GM10266 (cell line): ENCODE results near the gene TOR4A.
A peak's percentile ranks its signal among the peaks of the same experiment; 100 is the strongest.

Experiments
- DNase-seq: peaks from one replicate; pipeline ENCODE4 v3.0.0; 2012; ENCODE audit errors: extremely low spot score
- CTCF ChIP-seq: IDR thresholded peaks from 2 replicates; pipeline ENCODE4 v1.5.1; 2012; ENCODE audit warnings: mild to moderate bottlenecking, low read depth; ENCODE audit not compliant: control insufficient read depth, insufficient read depth; ENCODE audit errors: missing control alignments

Gene TOR4A

GRCh38 chr9:137319011-137319738, 41.6 kb downstream of the TOR4A start:
- no peak for TF ChIP-seq CTCF
- peak; percentile 23 for DNase-seq

- DNase-seq = peak; percentile 24
- TF ChIP-seq CTCF = no peak
These were observed 42.4 kb downstream of the TOR4A start for GRCh38 chr9:137319739-137320551.

DNA sequence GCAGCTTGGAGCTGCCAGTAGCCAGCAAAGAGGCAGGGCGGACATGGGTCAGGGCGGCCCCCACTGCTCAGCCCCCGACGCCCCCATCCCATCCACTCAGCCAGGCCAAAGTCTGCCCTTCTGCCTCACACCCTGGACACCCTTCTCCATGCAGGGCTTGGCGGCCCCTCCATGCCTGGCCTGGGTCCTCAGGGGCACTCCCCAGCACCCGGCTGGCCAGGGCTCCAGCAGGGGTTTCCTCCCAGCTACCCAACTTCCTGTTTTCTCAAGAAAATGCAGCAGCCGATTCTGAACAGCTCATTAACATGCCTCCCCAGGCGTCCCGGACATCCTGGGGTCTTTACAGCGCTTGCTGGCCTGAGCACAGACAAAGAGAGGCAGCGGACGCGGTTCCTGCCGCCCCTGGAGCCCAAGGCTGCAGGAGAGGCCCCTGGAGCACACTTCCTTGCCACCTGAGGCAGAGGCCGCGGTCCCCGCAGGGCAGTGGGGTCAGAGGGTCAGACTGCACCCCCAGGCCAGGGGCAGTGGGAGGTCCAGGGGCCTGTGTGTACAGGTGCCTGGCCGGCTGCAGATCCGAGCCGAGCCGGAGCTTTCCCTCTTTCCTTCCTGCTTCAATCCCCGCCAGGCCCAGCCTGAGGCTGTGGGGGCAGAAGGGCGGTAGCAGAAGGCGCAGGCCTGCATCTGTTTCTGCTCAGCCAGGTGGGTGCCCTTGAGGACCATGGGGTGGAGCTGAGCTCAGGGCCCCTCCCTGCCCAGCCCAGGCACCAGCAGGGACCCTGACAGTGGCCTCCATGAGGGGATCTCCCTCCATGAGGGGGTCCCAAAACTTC, 43.2 kb downstream of the TOR4A start:
- TF ChIP-seq CTCF = no peak
- DNase-seq = peak; percentile 75

DNA sequence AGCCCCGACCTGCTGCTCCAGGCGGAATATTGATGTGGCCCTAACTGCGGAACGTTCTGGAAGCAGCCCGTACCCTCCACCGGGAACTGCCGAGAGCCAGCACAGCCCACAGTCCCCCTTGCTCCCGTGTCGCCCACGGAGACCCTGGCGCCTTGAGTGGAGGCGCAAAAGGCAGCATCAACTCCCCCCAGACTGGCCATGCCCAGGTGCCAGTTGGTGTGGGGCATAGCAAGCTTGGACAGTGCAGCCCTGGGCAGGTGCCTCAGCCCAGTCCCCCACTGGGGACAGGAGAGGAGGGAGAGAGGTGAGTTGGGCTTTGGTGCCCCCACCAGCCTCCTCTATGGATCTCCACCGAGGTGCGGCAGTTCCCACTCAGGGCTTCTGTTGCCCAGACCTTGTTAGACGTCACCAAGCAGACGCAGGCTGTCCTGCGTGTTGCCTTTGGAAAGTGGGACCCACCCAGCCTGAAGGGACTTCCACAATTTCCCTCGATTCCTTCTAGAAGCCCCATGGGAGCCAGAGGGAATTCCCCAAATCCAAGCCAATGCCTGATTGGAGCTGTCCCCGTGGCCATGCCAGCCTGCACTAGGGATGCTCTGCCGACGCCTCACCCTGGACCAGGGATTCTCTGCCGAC, 44.3 kb downstream of the TOR4A start:
- DNase-seq = no peak
- no peak for TF ChIP-seq CTCF

DNA sequence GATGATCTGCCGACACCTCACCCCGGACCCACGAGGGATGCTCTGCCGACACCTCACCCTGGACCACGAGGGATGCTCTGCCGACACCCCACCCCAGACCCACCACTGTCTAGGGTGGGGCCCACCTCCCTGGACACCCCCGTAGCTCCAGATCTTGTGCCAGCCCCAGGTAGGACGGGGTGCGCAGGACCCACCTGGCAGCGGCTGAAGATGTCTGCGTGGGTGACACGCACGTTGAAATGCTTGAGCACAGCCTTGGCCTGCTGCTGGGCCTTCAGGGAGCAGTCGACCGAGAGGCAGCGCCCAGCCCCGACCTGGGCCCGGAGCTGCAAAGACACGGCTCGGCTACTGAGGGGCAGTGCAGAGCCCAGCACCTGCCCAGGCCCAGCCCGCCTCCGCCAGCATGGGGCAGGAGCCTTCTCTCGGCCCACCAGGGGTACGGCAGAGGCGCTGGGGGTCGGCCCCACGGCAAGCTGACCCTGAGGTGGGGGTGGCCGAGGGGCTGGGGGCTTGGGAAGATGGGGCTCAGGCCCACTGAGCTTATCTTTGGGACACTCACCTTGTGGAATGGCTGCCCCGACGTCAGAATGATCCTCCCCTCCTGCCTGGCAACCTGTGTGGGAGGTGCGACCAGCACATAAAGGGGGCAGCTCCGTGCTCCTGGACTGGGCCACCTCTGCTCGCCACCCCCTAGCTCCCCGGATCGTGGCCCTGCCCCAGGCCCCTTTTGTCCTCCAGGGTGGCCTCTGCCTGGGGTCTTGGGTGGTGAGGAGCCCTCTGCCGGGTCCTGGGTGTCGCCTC, 46.2 kb downstream of the TOR4A start:
- no peak for DNase-seq
- no peak for TF ChIP-seq CTCF

- TF ChIP-seq CTCF = no peak
These were observed 47.6 kb downstream of the TOR4A start for GRCh38 chr9:137325124-137325523.

More at GRCh38 chr9:137325124-137325523, 47.6 kb downstream of the TOR4A start:
- DNase-seq = no peak
